PC-3 (cell line): ENCODE data around the gene CDH13. TPM values are rescaled to one million over a fixed set of nuclear protein-coding genes. Genes with fewer than 3 reads are reported as not detected.

Experiments
- ATAC-seq: fragments of 200-7000 bp; cut with Tn5 transposase; 2 replicates; pipeline ENCODE4 v1.9.1; 2020; ENCODE audit warnings: mild to moderate bottlenecking, moderate library complexity
- BruUV-seq: library from RNA; stranded (reverse); fragments of 400-500 nt; replicated peaks from 2 replicates; lab custom pipeline; 2021; lab: Mats Ljungman, UMichigan
- CTCF ChIA-PET: fragments of 300-600 bp; sonication (Branson Sonifier 250); formaldehyde crosslinking; loops from one replicate; lab custom pipeline; 2022; ENCODE audit warnings: antibody characterized with exemption; lab: Charles Lee
- POLR2A ChIA-PET: fragments of 300-600 bp; sonication (Branson Sonifier 250); formaldehyde crosslinking; loops from one replicate; lab custom pipeline; 2022; ENCODE audit warnings: antibody characterized with exemption; ENCODE audit not compliant: unreplicated experiment; lab: Charles Lee
- DNase-seq: peaks from one replicate; pipeline ENCODE4 v3.0.0-alpha.2; 2015
- H2AFZ ChIP-seq: fragments of 300-600 bp; sonication (generic); 2 replicates; pipeline ENCODE4 v1.6.0; 2016; ENCODE audit warnings: antibody characterized with exemption, low read length
- H3F3A ChIP-seq: fragments of 300-600 bp; sonication (generic); one replicate; pipeline ENCODE4 v1.6.0; 2017; ENCODE audit warnings: antibody characterized with exemption, low read length, control low read depth, mild to moderate bottlenecking; ENCODE audit not compliant: unreplicated experiment
- H3K27ac ChIP-seq: fragments of 300-600 bp; sonication (generic); 2 replicates; pipeline ENCODE4 v1.5.1; 2016; ENCODE audit warnings: mild to moderate bottlenecking, low read length
- H3K27me3 ChIP-seq: fragments of 300-600 bp; sonication (generic); 2 replicates; pipeline ENCODE4 v1.6.1; 2016; ENCODE audit warnings: low read length, mixed read lengths
- H3K36me3 ChIP-seq: fragments of 300-600 bp; sonication (generic); 2 replicates; pipeline ENCODE4 v1.6.1; 2016; ENCODE audit warnings: low read depth, mixed run types, low read length, mixed read lengths
- H3K4me1 ChIP-seq: fragments of 300-600 bp; sonication (generic); 2 replicates; pipeline ENCODE4 v1.5.1; 2016; ENCODE audit warnings: low read length; ENCODE audit not compliant: insufficient read depth
- H3K4me2 ChIP-seq: fragments of 300-600 bp; sonication (generic); 2 replicates; pipeline ENCODE4 v1.6.0; 2016; ENCODE audit warnings: low read length
- H3K4me3 ChIP-seq: fragments of 300-600 bp; sonication (generic); 2 replicates; pipeline ENCODE4 v1.5.1; 2016; ENCODE audit warnings: mild to moderate bottlenecking, low read length, mixed read lengths
- H3K79me2 ChIP-seq: fragments of 300-600 bp; sonication (generic); 2 replicates; pipeline ENCODE4 v1.6.1; 2017; ENCODE audit warnings: low read length, mixed read lengths
- H3K9ac ChIP-seq: fragments of 300-600 bp; sonication (generic); 2 replicates; pipeline ENCODE4 v1.6.0; 2016; ENCODE audit warnings: mild to moderate bottlenecking, low read length
- H3K9me2 ChIP-seq: fragments of 300-600 bp; sonication (generic); replicated peaks from 2 replicates; pipeline ENCODE4 v1.6.1; 2016; ENCODE audit warnings: mixed run types, low read length, mixed read lengths
- H3K9me3 ChIP-seq: fragments of 300-600 bp; sonication (generic); 2 replicates; pipeline ENCODE4 v1.6.1; 2016; ENCODE audit warnings: low read length, mixed read lengths
- H4K20me1 ChIP-seq: fragments of 300-600 bp; sonication (generic); 2 replicates; pipeline ENCODE4 v1.6.1; 2016; ENCODE audit warnings: low read length, mixed read lengths
- CTCF ChIP-seq: fragments of 300-600 bp; sonication (generic); conservative IDR thresholded peaks from 2 replicates; pipeline ENCODE4 v1.5.1; 2017; ENCODE audit warnings: antibody characterized with exemption, low read depth, mild to moderate bottlenecking, low read length
- EZH2 ChIP-seq: fragments of 300-600 bp; sonication (generic); IDR thresholded peaks from one replicate; pipeline ENCODE4 v1.6.1; 2017; ENCODE audit warnings: antibody characterized with exemption, mild to moderate bottlenecking, low read length; ENCODE audit not compliant: unreplicated experiment
- EZH2phosphoT487 ChIP-seq: fragments of 300-600 bp; sonication (generic); IDR thresholded peaks from 2 replicates; pipeline ENCODE4 v1.6.1; 2018; ENCODE audit warnings: mild to moderate bottlenecking, antibody characterized with exemption, low read length, borderline replicate concordance
- intact Hi-C: fragments of 100-400 bp; cut with micrococcal nuclease; formaldehyde crosslinking; loops from 2 replicates; pipeline ENCODE4 v1.9.0; 2023
- total RNA-seq: library from RNA; depleted of rRNA; stranded (reverse); fragments of >200 nt; gene quantifications from 2 replicates; pipeline ENCODE4 v1.2.3, GENCODE V29; 2014

The CDH13 gene
- total RNA-seq, 1 experiment from 2014 or later, result 0.36 TPM

- Histone ChIP-seq H3K9me3 (no peaks in the 10 kb centered on the region), H3K9ac (no peak overlapping the region), H3K27ac (no peak overlapping the region), H3K9me2 (no peaks in the 10 kb centered on the region), H3K79me2 (no peaks in the 10 kb centered on the region), H4K20me1 (no peaks in the 10 kb centered on the region), H2AFZ (no peak overlapping the region), H3K36me3 (no peaks in the 10 kb centered on the region), H3F3A (no peaks in the 10 kb centered on the region), H3K4me3 (no peak overlapping the region), H3K4me1 (no peaks in the 10 kb centered on the region), H3K27me3 (no peaks in the 10 kb centered on the region), H3K4me2 (no peak overlapping the region)
- POLR2A ChIA-PET, result no interaction called here
- no peak for TF ChIP-seq EZH2
- TF ChIP-seq EZH2phosphoT487, result no peak
- TF ChIP-seq CTCF, result no peak
- CTCF ChIA-PET, result no interaction called here
- BruUV-seq, result no TSS peak
- DNase-seq, result no peak
- no peak for ATAC-seq
- intact Hi-C loops, result no loop called here
Observed at GRCh38 chr16:82807311-82807710, 180.5 kb downstream of the CDH13 start.

GRCh38 chr16:82808036-82808435 lies 181.3 kb downstream of the CDH13 start:
- H3K4me1 ChIP-seq, result no peaks in the 10 kb centered on the region
- no peak overlapping the region for H2AFZ ChIP-seq
- no peaks in the 10 kb centered on the region for H4K20me1 ChIP-seq
- H3K9me3 ChIP-seq, result no peaks in the 10 kb centered on the region
- no peaks in the 10 kb centered on the region for H3K9me2 ChIP-seq
- H3K36me3 ChIP-seq, result no peaks in the 10 kb centered on the region
- CTCF ChIA-PET, result no interaction called here
- no peak for DNase-seq
- no peak for ATAC-seq
- H3K9ac ChIP-seq, result no peak overlapping the region
- TF ChIP-seq CTCF, result no peak
- no peak for TF ChIP-seq EZH2
- no peak for TF ChIP-seq EZH2phosphoT487
- no peaks in the 10 kb centered on the region for H3K27me3 ChIP-seq
- no peak overlapping the region for H3K27ac ChIP-seq
- H3K4me2 ChIP-seq, result no peak overlapping the region
- intact Hi-C loops, result no loop called here
- H3K4me3 ChIP-seq, result no peak overlapping the region
- no TSS peak for BruUV-seq
- no peaks in the 10 kb centered on the region for H3K79me2 ChIP-seq
- POLR2A ChIA-PET, result no interaction called here
- no peaks in the 10 kb centered on the region for H3F3A ChIP-seq

- ChIA-PET CTCF (no interaction called here), POLR2A (no interaction called here)
- Histone ChIP-seq H3K4me1 (no peaks in the 10 kb centered on the region), H3K27me3 (no peaks in the 10 kb centered on the region), H2AFZ (no peak overlapping the region), H3K4me3 (no peak overlapping the region), H3K79me2 (no peaks in the 10 kb centered on the region), H3K27ac (no peak overlapping the region), H3K9ac (no peak overlapping the region), H3F3A (no peaks in the 10 kb centered on the region), H3K9me2 (no peaks in the 10 kb centered on the region), H4K20me1 (no peaks in the 10 kb centered on the region), H3K4me2 (no peak overlapping the region), H3K36me3 (no peaks in the 10 kb centered on the region), H3K9me3 (no peaks in the 10 kb centered on the region)
- no TSS peak for BruUV-seq
- intact Hi-C loops, result no loop called here
- no peak for DNase-seq
- TF ChIP-seq CTCF (no peak), EZH2phosphoT487 (no peak), EZH2 (no peak)
- ATAC-seq, result no peak
Observed at GRCh38 chr16:82810077-82810476, 183.3 kb downstream of the CDH13 start.
